Loucy (cell line): ENCODE measurements around the gene SND1.

ENCODE experiments used
- CTCF ChIP-seq: fragments of 200-600 bp; sonication (generic); conservative IDR thresholded peaks from 2 replicates; pipeline ENCODE4 v1.5.1; 2014; ENCODE audit warnings: mild to moderate bottlenecking, antibody characterized with exemption, low read length
- EZH2phosphoT487 ChIP-seq: fragments of 200-600 bp; IDR thresholded peaks from 2 replicates; pipeline ENCODE4 v1.6.1; 2018; ENCODE audit warnings: antibody characterized with exemption, mild to moderate bottlenecking, moderate library complexity, borderline replicate concordance

GRCh38 chr7:128103498-128104107 is 451.6 kb downstream of the SND1 start:
- no peak for TF ChIP-seq CTCF
- TF ChIP-seq EZH2phosphoT487 = no peak
